ENCODE measurements around the gene TPRX2.

DNA sequence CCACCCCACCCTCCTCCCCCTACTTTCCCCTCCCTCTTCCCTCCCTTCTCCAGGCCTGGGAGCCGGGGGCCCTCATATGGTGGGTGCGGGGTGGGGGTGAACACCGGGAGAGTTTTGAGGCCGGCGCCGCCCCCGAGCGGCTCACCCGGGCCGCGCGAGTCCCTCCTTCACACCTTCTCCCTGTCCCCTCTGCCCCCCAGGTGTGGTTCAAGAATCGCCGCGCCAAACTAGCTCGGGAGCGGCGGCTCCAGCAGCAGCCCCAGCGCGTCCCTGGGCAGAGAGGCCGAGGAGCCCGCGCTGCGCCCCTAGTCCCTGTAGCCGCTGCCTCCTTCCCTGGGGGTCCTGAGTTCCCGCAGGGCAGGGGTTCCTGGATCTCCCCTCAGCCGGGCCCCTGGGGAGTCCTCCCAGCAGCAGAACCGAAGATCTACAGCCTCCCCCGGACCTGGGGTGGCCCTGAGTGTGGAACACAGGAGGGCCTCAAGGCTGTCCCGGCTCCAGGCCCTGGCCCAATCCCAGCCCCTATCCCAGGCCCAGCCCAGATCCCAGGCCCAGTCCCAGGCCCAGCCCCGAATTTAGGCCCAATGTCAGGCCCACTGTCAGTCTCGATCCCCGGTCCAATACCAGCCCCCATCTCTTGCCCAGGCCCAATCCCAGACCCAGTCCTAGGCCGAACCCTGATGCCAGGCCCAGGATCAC, 1.7 kb downstream of the TPRX2 start:
- TF ChIP-seq, protein P1, sequence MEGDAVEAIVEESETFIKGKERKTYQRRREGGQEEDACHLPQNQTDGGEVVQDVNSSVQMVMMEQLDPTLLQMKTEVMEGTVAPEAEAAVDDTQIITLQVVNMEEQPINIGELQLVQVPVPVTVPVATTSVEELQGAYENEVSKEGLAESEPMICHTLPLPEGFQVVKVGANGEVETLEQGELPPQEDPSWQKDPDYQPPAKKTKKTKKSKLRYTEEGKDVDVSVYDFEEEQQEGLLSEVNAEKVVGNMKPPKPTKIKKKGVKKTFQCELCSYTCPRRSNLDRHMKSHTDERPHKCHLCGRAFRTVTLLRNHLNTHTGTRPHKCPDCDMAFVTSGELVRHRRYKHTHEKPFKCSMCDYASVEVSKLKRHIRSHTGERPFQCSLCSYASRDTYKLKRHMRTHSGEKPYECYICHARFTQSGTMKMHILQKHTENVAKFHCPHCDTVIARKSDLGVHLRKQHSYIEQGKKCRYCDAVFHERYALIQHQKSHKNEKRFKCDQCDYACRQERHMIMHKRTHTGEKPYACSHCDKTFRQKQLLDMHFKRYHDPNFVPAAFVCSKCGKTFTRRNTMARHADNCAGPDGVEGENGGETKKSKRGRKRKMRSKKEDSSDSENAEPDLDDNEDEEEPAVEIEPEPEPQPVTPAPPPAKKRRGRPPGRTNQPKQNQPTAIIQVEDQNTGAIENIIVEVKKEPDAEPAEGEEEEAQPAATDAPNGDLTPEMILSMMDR (conservative IDR thresholded peaks at IDR 0.05), result no peak
- TF ChIP-seq ZFX (IDR thresholded peaks at IDR 0.05), result no peak
